Neural progenitor cell (in vitro differentiated cells): Measurements from ENCODE around the gene LDB3. TPM values are rescaled to one million over a fixed set of nuclear protein-coding genes. Genes with fewer than 3 reads are reported as not detected.

ENCODE experiments used
- DNase-seq: peaks from one replicate; pipeline ENCODE4 v3.0.0-alpha.2; 2016; ENCODE audit warnings: low spot score
- H2AFZ ChIP-seq: fragments of 200-600 bp; sonication (generic); replicated peaks from 2 replicates; pipeline ENCODE4 v1.6.1; 2016; ENCODE audit warnings: antibody characterized with exemption
- H3F3A ChIP-seq: fragments of 200-600 bp; sonication (generic); 2 replicates; pipeline ENCODE4 v1.6.1; 2016; ENCODE audit warnings: antibody characterized with exemption, low read depth
- H3K27ac ChIP-seq: fragments of 200-600 bp; sonication (generic); 2 replicates; pipeline ENCODE4 v1.5.1; 2016; ENCODE audit warnings: mild to moderate bottlenecking
- H3K27me3 ChIP-seq: fragments of 200-600 bp; sonication (generic); 2 replicates; pipeline ENCODE4 v1.6.1; 2016; ENCODE audit warnings: mild to moderate bottlenecking, moderate library complexity
- H3K36me3 ChIP-seq: fragments of 200-600 bp; sonication (generic); 2 replicates; pipeline ENCODE4 v1.5.1; 2016
- H3K4me1 ChIP-seq: fragments of 200-600 bp; sonication (generic); 2 replicates; pipeline ENCODE4 v1.6.1; 2016; ENCODE audit warnings: mixed run types
- H3K4me2 ChIP-seq: fragments of 200-600 bp; sonication (generic); 2 replicates; pipeline ENCODE4 v1.6.1; 2016
- H3K4me3 ChIP-seq: fragments of 200-600 bp; sonication (generic); 2 replicates; pipeline ENCODE4 v1.5.1; 2016
- H3K79me2 ChIP-seq: fragments of 200-600 bp; sonication (generic); 2 replicates; pipeline ENCODE4 v1.6.1; 2016; ENCODE audit warnings: low read depth
- H3K9ac ChIP-seq: fragments of 200-600 bp; sonication (generic); 2 replicates; pipeline ENCODE4 v1.6.1; 2016
- H3K9me3 ChIP-seq: fragments of 200-600 bp; sonication (generic); 2 replicates; pipeline ENCODE4 v1.5.1; 2016; ENCODE audit warnings: low read depth
- H4K20me1 ChIP-seq: fragments of 200-600 bp; sonication (generic); 2 replicates; pipeline ENCODE4 v1.6.1; 2016; ENCODE audit warnings: low read depth
- H3K27ac Mint-ChIP-seq: 3 replicates; pipeline ENCODE4 v1.8.0; 2021; ENCODE audit warnings: mixed read lengths
- H3K27me3 Mint-ChIP-seq: 2 replicates; pipeline ENCODE4 v1.8.0; 2022; ENCODE audit warnings: low read depth, mild to moderate bottlenecking, inconsistent platforms, moderate library complexity, mixed read lengths; ENCODE audit not compliant: insufficient read depth
- H3K36me3 Mint-ChIP-seq: 3 replicates; pipeline ENCODE4 v1.8.0; 2021; ENCODE audit warnings: mixed read lengths
- H3K4me1 Mint-ChIP-seq: 3 replicates; pipeline ENCODE4 v1.8.0; 2021; ENCODE audit warnings: mixed read lengths
- H3K4me3 Mint-ChIP-seq: 3 replicates; pipeline ENCODE4 v1.8.0; 2021; ENCODE audit warnings: mild to moderate bottlenecking, moderate library complexity, mixed read lengths
- H3K9me3 Mint-ChIP-seq: 3 replicates; pipeline ENCODE4 v1.8.0; 2020; ENCODE audit warnings: mixed read lengths
- EZH2 ChIP-seq: fragments of 200-600 bp; sonication (generic); IDR thresholded peaks from 2 replicates; pipeline ENCODE4 v1.6.1; 2017; ENCODE audit warnings: antibody characterized with exemption, mild to moderate bottlenecking, moderate library complexity
- EZH2phosphoT487 ChIP-seq: fragments of 200-600 bp; sonication (generic); IDR thresholded peaks from 2 replicates; pipeline ENCODE4 v1.6.1; 2017; ENCODE audit warnings: antibody characterized with exemption
- total RNA-seq: library from RNA; depleted of rRNA; stranded (reverse); fragments of >200 nt; gene quantifications from 2 replicates; pipeline ENCODE4 v1.2.3, GENCODE V29; 2015; ENCODE audit warnings: low replicate concordance
- TF ChIP-seq, protein P1 (sequence below): fragments of 200-600 bp; sonication (generic); IDR thresholded peaks from 2 replicates; pipeline ENCODE4 v1.5.1; 2017; ENCODE audit warnings: antibody characterized with exemption, mild to moderate bottlenecking

Gene LDB3
- total RNA-seq, 1 donor from 2014 or later: not detected

DNA sequence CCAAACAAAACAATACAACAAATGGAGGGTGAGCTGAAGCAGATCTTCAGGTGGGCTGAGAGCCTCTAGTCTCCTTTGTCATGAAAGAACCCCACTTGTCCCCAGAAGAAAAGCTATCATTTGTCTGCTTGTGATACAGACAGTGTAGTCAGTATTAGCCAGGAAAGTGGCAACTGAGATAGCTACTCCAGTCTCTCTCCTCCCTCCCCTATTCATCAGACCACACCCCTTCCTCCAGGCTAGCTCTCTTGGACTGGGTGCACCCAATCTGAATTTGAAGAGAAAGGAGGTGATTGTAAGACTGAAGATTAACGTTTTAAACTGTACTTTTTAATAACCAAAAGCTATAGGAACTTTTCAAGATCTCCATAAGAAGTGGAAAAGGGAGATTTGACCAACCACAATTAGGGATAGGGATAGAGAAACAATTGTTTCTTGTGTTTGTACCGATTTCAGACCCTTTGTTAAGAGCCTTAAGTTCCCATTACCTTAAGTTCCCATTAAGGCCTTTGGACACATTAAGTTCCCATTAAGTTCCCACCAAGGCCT lies 102.2 kb downstream of the LDB3 start:
- Histone ChIP-seq H3K4me3 (peak overlapping the region; percentile 10), H3K27ac (peak overlapping the region; percentile 62), H3K36me3 (no peaks in the 10 kb centered on the region), H3K9me3 (no peaks in the 10 kb centered on the region), H2AFZ (no peak overlapping the region), H3K27me3 (no peaks in the 10 kb centered on the region), H4K20me1 (peaks cover 96% of the 10 kb centered on the region), H3F3A (peaks cover 47% of the 10 kb centered on the region), H3K4me2 (peak overlapping the region; percentile 68), H3K79me2 (peaks cover 100% of the 10 kb centered on the region), H3K4me1 (peaks cover 58% of the 10 kb centered on the region), H3K9ac (no peak overlapping the region)
- Mint-ChIP-seq H3K27me3 (no peaks in the 10 kb centered on the region), H3K27ac (peak overlapping the region; percentile 23), H3K36me3 (peaks cover 4% of the 10 kb centered on the region), H3K4me1 (peaks cover 41% of the 10 kb centered on the region), H3K4me3 (no peak overlapping the region), H3K9me3 (peaks cover under 1% of the 10 kb centered on the region)
- TF ChIP-seq EZH2: no peak
- TF ChIP-seq, protein P1, sequence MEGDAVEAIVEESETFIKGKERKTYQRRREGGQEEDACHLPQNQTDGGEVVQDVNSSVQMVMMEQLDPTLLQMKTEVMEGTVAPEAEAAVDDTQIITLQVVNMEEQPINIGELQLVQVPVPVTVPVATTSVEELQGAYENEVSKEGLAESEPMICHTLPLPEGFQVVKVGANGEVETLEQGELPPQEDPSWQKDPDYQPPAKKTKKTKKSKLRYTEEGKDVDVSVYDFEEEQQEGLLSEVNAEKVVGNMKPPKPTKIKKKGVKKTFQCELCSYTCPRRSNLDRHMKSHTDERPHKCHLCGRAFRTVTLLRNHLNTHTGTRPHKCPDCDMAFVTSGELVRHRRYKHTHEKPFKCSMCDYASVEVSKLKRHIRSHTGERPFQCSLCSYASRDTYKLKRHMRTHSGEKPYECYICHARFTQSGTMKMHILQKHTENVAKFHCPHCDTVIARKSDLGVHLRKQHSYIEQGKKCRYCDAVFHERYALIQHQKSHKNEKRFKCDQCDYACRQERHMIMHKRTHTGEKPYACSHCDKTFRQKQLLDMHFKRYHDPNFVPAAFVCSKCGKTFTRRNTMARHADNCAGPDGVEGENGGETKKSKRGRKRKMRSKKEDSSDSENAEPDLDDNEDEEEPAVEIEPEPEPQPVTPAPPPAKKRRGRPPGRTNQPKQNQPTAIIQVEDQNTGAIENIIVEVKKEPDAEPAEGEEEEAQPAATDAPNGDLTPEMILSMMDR: no peak
- no peak for TF ChIP-seq EZH2phosphoT487
- peak; percentile 51 for DNase-seq

DNA sequence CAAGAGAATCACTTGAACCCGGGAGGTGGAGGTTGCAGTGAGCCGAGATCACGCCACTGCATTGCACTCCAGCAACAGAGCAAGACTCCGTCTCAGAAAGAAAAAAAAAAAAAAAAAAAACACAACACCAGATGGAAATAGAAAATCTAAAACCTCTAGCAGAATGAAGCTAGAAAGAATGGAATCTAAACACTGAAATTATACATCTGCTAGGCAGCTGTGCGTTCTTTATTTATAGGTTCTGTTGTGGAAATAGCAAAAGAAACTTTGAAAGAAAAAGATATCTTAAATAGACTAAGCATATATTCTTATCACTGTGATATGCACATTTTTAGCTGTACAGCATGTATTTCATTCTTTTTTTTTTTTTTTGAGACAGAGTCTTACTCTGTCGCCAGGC lies 105.2 kb downstream of the LDB3 start:
- Histone ChIP-seq H3K4me3 (no peak overlapping the region), H3K36me3 (no peaks in the 10 kb centered on the region), H3K27ac (peak overlapping the region; percentile 65), H3K9ac (no peak overlapping the region), H3K9me3 (no peaks in the 10 kb centered on the region), H2AFZ (no peak overlapping the region), H3K27me3 (no peaks in the 10 kb centered on the region), H3K4me1 (peaks cover 49% of the 10 kb centered on the region), H3K4me2 (no peak overlapping the region), H3F3A (peaks cover 36% of the 10 kb centered on the region), H3K79me2 (peaks cover 100% of the 10 kb centered on the region), H4K20me1 (peaks cover 87% of the 10 kb centered on the region)
- H3K4me3 Mint-ChIP-seq: no peak overlapping the region
- peaks cover 31% of the 10 kb centered on the region for H3K4me1 Mint-ChIP-seq
- H3K27ac Mint-ChIP-seq: no peak overlapping the region
- no peaks in the 10 kb centered on the region for H3K27me3 Mint-ChIP-seq
- H3K9me3 Mint-ChIP-seq: peaks cover 2% of the 10 kb centered on the region
- TF ChIP-seq EZH2 (no peak), EZH2phosphoT487 (no peak)
- TF ChIP-seq, protein P1: no peak
- peaks cover 12% of the 10 kb centered on the region for H3K36me3 Mint-ChIP-seq
- DNase-seq: no peak

DNA sequence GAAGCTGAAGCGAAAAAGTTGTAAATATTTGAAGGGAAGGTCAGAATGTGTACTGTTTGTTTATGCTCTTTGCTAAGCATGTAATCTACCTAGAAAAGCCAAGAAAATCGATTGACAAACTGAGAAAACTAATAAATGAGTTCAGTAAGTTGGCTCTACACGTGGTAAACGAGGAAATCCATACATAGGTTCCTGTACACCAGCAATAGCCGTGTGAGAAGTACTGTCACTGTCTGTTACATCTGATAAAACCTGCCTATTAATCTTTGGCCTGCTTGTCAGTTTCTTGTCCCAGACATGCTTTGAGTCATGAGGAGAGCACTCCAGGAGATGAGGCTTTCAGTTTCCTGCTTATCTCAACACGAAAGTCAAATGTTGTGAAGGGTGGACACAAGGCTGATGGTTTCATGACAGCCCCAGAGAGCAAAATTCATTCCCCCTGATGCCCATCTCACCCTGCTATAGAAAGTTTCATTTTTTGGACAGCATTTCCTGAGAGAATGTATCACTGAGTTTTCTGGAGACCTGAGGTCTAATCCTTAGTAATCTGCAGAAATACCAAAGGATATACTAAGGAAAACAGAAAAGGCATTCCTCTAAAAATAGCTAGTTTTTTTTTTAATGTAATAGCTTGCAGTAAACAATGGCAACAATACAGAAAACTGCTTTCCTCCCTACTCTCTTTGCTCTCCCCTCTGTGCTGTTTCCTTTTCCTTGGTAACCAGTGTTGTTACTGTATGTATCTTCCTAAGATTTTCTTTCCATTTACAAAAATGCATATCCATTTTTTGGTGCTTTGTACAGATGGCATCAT lies 107.0 kb downstream of the LDB3 start:
- Histone ChIP-seq H3K9me3 (no peaks in the 10 kb centered on the region), H3K27me3 (no peaks in the 10 kb centered on the region), H3F3A (peaks cover 19% of the 10 kb centered on the region), H2AFZ (no peak overlapping the region), H3K79me2 (peaks cover 100% of the 10 kb centered on the region), H3K27ac (peak overlapping the region; percentile 65), H3K9ac (no peak overlapping the region), H3K4me2 (peak overlapping the region; percentile 48), H3K36me3 (no peaks in the 10 kb centered on the region), H3K4me3 (no peak overlapping the region), H4K20me1 (peaks cover 70% of the 10 kb centered on the region), H3K4me1 (peaks cover 32% of the 10 kb centered on the region)
- H3K27me3 Mint-ChIP-seq: no peaks in the 10 kb centered on the region
- peaks cover 16% of the 10 kb centered on the region for H3K4me1 Mint-ChIP-seq
- DNase-seq: no peak
- no peak overlapping the region for H3K4me3 Mint-ChIP-seq
- H3K27ac Mint-ChIP-seq: no peak overlapping the region
- peaks cover 24% of the 10 kb centered on the region for H3K36me3 Mint-ChIP-seq
- H3K9me3 Mint-ChIP-seq: peaks cover 9% of the 10 kb centered on the region
- TF ChIP-seq, protein P1: no peak
- TF ChIP-seq EZH2phosphoT487 (no peak), EZH2 (no peak)
